Measurements from ENCODE around the gene TYW3.
"Not testable (repeated sequence)": the region's sequence is repeated elsewhere in the genome, so short reads cannot be mapped to it uniquely, and the experiment has no call there.

Gene TYW3

DNA sequence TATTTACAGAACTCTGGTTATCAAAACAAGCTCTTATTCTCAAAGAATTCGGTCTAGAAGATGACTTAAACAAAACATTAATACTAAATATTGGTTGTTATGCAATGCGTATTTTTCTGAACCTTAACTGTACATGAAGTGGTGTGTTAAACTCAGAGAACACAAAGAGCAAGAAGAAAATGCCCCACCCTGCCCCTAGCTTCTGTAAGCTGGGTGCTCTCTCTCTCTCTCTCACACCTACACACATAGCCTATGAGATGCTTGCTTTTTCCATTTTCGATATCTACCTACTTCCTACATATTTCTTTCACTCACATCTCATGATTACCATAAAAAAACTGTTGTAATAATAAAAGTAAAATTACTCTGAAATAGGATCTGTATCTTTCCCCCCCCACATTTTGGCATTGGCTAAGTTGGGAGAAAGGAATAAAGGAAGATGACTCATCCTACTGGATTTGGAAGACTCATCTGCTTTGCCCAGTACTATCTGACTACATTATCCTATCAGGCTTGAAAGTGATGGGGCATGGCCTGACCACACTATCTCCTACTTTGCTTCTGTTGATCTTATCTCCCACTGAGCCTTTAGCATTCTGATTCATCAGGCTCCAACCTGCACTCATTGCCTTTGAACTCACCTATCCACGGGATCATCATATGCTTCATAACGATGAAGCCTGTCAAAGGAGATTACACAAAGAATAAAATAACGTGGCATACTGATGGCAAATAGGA is 3.0 kb upstream of the TYW3 start:
- TF ChIP-seq, protein P1, sequence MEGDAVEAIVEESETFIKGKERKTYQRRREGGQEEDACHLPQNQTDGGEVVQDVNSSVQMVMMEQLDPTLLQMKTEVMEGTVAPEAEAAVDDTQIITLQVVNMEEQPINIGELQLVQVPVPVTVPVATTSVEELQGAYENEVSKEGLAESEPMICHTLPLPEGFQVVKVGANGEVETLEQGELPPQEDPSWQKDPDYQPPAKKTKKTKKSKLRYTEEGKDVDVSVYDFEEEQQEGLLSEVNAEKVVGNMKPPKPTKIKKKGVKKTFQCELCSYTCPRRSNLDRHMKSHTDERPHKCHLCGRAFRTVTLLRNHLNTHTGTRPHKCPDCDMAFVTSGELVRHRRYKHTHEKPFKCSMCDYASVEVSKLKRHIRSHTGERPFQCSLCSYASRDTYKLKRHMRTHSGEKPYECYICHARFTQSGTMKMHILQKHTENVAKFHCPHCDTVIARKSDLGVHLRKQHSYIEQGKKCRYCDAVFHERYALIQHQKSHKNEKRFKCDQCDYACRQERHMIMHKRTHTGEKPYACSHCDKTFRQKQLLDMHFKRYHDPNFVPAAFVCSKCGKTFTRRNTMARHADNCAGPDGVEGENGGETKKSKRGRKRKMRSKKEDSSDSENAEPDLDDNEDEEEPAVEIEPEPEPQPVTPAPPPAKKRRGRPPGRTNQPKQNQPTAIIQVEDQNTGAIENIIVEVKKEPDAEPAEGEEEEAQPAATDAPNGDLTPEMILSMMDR (IDR thresholded peaks at IDR 0.05; ENCODE audit: insufficient read depth, low read depth, low read length, missing control alignments), result no peak
- DNase-seq (ENCODE audit: low read depth), result peak; percentile 45
- no peak overlapping the region for H3K4me3 ChIP-seq (ENCODE audit: low read length)

DNA sequence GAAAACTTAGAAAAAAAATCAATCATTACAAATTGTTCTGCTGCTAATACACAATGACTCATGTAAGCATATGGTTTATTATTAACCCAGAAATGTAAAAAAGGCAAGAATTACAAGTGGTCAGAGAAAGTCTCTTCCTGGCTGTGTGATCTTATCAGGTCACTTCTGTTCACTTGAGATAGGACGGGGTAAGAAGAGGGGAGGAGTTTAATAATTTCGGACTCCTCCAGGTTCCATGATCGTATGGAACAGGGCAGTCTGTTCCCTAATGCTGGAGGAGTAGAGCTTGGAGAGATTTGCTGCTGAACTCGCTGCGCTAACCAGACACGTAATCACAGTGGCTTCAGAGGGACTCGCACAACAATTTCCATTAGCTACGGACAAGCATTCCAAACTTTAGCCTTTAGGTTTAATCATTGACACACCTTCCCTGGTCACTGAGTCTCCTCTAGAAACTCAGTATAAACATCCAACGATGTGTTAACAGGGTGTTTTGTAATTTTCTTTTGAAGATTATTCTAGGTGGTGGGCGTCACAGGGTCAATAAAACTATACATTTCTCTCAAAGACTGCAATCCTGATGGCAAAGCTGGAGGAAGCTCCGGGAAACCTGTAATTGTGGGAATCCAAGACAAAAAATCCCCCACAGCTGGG is 1.4 kb upstream of the TYW3 start:
- peak overlapping the region; percentile 1 for H3K4me3 ChIP-seq (ENCODE audit: low read length)
- DNase-seq (ENCODE audit: low read depth), result peak; percentile 20
- TF ChIP-seq, protein P1 (IDR thresholded peaks at IDR 0.05; ENCODE audit: insufficient read depth, low read depth, low read length, missing control alignments), result no peak

DNA sequence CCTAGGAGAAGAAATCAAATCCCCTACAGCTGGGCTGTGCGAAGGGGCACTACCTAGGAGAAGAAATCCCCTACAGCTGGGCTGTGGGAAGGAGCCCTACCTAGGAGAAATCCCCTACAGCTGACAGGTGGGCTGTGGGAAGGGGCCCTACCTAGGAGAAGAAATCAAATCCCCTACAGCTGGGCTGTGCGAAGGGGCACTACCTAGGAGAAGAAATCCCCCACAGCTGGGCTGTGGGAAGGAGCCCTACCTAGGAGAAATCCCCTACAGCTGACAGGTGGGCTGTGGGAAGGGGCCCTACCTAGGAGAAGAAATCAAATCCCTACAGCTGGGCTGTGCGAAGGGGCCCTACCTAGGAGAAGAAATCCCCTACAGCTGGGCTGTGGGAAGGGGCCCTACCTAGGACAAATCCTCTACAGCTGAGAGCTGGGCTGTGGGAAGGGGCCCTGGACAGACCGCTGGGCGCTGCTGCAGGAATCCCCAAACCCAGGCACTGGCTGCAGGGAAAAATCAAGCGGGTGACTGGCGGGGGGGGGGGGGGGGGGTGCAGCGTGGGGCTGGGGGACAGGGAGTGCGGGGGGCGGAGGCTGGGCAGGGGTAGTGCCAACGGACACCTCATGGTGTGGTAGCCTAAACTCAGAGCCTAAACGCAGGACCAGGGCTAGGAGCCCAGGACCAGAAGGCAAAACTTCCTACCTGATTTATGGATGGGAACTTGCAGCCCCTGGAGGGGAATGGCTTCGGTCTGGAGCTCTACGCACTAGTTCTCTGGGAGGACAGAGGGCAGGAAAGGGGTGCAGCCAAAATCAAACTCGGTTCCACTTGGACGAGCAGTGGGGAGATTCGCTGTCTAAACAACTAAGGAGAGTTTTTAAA is 643 bp upstream of the TYW3 start:
- not testable (repeated sequence) for DNase-seq (ENCODE audit: low read depth)
- H3K4me3 ChIP-seq (ENCODE audit: low read length), result peak overlapping the region; percentile 89

DNA sequence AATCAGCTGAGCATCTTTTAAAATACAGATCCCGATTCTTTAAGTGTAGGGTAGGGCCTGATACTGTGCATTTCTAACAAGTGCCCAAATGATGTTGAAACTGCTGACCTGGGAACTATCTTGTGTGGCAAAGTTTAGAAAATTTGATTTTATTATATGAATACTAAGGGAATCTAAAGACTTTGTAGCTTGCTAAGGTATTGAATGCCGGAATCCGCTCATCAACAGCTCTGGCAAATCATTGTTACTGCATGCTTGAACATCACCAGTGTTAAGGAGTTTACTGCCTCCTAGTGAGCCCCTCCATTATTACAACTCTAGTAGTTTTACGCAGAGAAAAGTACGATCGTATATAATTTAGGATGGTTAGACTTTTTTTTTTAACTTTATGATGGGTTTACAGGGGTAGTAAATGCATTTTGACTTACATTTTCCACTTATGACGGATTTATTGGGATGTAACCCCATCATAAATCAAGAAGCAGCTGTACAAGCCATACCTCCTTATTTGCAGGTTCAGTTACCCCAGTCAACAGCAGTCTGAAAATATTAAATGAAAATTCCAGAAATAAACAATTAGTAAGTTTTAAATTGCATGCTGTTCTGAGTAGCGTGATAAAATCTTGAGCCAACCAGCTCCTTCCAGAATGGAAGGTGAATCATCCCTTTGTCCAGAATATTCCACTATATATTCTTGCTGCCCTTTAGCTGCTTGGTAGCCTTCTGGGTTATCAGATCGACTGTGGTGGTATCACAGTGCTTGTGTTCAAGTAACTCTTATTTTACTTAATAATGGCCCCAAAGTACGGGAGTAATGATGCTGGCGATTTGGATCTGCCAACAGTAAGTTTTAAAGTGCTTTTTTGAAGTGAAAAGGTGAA is 892 bp downstream of the TYW3 start:
- H3K4me3 ChIP-seq (ENCODE audit: low read length), result peak overlapping the region; percentile 89
- TF ChIP-seq, protein P1 (IDR thresholded peaks at IDR 0.05; ENCODE audit: insufficient read depth, low read depth, low read length, missing control alignments), result peak; percentile 82
- DNase-seq (ENCODE audit: low read depth), result peak; percentile 79

DNA sequence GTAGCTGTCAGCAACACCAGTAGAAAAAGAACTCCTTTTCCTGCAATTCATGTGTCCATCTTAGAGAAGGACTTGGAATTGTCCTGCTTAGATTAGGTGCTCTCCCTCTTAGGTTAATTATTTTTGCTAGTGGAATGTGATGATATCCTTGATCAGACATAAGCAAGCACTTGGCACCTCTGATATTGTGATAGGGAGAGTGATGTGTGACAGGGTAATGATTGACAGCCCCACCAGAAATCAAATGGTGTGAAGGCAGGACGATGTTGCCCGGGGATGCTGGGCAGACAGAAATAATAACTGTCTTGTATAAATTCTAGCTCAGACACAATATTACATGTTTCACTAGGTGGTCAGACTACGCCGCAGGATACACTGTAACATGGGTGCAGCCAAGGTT is 4.4 kb downstream of the TYW3 start:
- H3K4me3 ChIP-seq (ENCODE audit: low read length), result no peak overlapping the region
- TF ChIP-seq, protein P1 (IDR thresholded peaks at IDR 0.05; ENCODE audit: insufficient read depth, low read depth, low read length, missing control alignments), result no peak
- no peak for DNase-seq (ENCODE audit: low read depth)

DNA sequence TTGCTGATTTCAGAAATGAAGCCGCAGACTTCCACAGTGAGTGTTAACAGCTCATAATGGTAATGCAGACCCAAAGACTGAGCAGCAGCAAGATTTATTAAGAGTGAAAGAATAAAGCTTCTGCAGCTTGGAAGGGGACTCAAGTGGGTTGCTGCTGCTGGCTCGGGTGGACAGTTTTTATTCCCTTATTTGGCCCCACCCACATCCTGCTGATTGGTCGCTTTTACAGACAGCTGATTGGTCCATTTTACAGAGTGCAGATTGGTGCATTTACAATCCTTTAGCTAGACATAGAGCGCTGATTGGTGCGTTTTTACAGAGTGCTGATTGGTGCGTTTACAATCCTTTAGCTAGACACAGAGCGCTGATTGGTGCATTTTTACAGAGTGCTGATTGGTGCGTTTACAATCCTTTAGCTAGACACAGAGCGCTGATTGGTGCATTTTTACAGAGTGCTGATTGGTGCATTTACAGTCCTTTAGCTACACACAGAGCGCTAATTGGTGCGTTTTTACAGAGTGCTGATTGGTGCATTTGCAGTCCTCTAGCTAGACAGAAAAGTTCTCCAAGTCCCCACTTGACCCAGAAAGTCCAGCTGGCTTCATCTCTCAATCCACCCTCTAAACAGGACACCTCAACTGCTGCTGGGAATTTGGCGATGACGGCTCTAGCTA is 7.5 kb downstream of the TYW3 start:
- H3K4me3 ChIP-seq (ENCODE audit: low read length); DNase-seq (ENCODE audit: low read depth): not testable (repeated sequence)

DNA sequence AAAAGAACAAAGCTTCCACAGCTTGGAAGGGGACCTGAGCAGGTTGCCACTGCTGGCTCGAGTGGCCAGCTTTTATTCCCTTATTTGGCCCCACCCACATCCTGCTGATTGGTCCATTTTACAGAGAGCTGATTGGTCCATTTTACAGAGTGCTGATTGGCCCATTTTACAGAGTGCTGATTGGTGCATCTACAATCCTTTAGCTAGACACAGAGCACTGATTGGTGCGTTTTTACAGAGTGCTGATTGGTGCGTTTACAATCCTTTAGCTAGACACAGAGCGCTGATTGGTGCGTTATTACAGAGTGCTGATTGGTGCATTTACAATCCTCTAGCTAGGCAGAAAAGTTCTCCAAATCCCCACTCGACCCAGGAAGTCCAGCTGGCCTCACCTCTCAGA is 12.3 kb downstream of the TYW3 start:
- not testable (repeated sequence) for H3K4me3 ChIP-seq (ENCODE audit: low read length); DNase-seq (ENCODE audit: low read depth)
